Measurements from ENCODE around the gene PSKH1. TPM values are rescaled to one million over a fixed set of nuclear protein-coding genes. Genes with fewer than 3 reads are reported as not detected.

Gene PSKH1
- total RNA-seq: 10 to 100 TPM; 16.1 to 16.2 TPM

DNA sequence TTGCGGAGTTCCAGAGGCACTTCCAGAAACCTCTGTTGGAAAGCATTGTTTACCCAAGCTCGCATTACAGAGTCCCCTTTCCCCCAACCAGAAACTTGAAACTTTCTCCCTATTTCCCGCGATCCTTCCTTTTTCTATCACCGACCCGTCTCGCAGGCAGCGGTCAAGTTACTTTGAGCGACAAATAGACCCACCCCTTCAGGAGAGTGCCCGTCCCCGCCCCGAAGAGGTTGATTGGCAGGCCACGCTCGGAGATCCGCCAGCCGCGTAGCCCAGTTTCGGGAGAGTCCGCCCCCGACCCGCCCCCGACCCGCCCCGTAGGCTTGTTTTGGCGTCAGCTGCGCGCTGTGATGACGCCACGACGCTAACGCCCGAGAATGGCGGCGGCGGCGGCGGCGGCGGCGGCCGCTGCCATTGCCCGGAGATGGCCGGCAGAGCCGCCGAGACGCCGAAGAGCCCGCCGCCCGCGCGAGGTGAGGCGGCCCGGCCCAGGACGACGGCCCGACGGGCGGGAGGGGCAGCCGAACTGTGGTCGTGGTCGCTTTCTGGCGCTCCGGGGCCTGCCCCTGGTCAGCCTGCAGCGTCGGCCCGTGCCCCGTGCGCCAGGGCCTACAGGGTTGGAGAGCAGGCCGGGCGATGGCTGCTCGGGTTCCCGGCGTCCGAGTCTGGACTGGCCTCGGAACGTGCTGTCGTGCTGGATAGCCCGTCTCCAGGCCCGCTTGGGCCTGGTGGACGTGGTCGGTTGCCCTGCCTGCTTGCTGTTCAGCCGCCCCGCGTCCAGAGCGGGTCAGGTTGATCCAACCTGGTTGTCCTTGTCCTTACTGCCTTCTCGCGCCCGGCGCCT is at the start of gene PSKH1:
PSKH1 (plus strand) TSS at position 356 of the 844 bp plus-strand sequence. CDS start 15,496 bp downstream, outside the sequence.
- Mint-ChIP-seq H3K27ac (peak within 1 kb of the TSS; percentile 98), H3K4me1 (ENCODE audit: low read depth) (peaks cover 44% of the 10 kb centered on the region), H3K4me3 (peak within 1 kb of the TSS; percentile 98), H3K36me3 (ENCODE audit: insufficient read depth in 2 of 2) (peaks cover 2 to 3% of the 10 kb centered on the region in 2 donors), H3K9me3 (no peaks in the 10 kb centered on the region), H3K27me3 (ENCODE audit: low read depth) (no peaks in the 10 kb centered on the region)
- DNase-seq: peak; percentile 95
- peak; percentile 99 for ATAC-seq (replicated peaks in 1 of 2)

DNA sequence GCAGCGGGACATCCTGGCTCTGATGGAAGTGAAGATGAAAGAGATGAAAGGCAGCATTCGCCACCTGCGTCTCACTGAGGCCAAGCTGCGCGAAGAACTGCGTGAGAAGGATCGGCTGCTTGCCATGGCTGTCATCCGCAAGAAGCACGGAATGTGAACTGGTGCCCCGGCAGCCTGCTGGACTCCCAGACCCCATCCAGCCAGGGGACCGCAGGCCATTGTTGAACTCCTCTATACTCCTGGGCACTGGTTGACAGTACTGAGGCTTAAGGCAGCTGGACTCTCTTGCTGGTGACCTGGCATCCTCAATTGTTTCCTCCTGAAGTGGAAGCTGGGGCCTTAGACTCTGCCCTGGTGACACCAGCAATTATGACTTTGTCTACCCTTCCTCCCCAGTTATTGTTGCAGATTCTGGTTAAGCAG is 49.7 kb upstream of the PSKH1 start:
- H3K9me3 Mint-ChIP-seq: no peaks in the 10 kb centered on the region
- H3K27ac Mint-ChIP-seq: peak overlapping the region; percentile 89
- H3K36me3 Mint-ChIP-seq (ENCODE audit: insufficient read depth in 2 of 2): peaks cover 3 to 5% of the 10 kb centered on the region in 2 donors
- peak overlapping the region; percentile 92 to 98 for H3K4me3 Mint-ChIP-seq
- DNase-seq: no peak
- no peaks in the 10 kb centered on the region for H3K27me3 Mint-ChIP-seq (ENCODE audit: low read depth)
- no peak for ATAC-seq (replicated peaks in 1 of 2)
- peaks cover 53% of the 10 kb centered on the region for H3K4me1 Mint-ChIP-seq (ENCODE audit: low read depth)

DNA sequence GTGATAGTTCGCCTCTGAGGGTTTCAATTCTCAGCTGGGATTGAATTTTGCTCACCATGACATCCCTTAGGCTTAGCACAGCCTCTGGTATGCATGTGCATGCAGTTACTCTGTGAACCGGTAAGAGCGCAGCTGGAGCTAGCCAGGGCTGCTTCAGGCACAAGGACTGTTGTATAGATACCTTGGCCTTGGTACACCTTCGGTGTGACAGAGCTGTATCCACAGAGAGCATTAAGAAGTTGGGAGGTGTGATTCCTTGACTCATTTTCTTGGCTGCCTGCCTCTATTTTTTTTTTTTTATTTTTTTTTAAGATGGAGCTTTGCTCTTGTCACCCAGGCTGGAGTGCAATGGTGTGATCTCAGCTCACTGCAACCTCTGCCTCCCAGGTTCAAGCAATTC is 48.6 kb upstream of the PSKH1 start:
- no peaks in the 10 kb centered on the region for H3K27me3 Mint-ChIP-seq (ENCODE audit: low read depth)
- H3K4me1 Mint-ChIP-seq (ENCODE audit: low read depth): peaks cover 55% of the 10 kb centered on the region
- DNase-seq (no peak), ATAC-seq (replicated peaks in 1 of 2) (no peak)
- peak overlapping the region; percentile 75 for H3K27ac Mint-ChIP-seq
- H3K9me3 Mint-ChIP-seq: no peaks in the 10 kb centered on the region
- peaks cover 3 to 5% of the 10 kb centered on the region in 2 donors for H3K36me3 Mint-ChIP-seq (ENCODE audit: insufficient read depth in 2 of 2)
- peak overlapping the region; percentile 98 to 100 for H3K4me3 Mint-ChIP-seq

DNA sequence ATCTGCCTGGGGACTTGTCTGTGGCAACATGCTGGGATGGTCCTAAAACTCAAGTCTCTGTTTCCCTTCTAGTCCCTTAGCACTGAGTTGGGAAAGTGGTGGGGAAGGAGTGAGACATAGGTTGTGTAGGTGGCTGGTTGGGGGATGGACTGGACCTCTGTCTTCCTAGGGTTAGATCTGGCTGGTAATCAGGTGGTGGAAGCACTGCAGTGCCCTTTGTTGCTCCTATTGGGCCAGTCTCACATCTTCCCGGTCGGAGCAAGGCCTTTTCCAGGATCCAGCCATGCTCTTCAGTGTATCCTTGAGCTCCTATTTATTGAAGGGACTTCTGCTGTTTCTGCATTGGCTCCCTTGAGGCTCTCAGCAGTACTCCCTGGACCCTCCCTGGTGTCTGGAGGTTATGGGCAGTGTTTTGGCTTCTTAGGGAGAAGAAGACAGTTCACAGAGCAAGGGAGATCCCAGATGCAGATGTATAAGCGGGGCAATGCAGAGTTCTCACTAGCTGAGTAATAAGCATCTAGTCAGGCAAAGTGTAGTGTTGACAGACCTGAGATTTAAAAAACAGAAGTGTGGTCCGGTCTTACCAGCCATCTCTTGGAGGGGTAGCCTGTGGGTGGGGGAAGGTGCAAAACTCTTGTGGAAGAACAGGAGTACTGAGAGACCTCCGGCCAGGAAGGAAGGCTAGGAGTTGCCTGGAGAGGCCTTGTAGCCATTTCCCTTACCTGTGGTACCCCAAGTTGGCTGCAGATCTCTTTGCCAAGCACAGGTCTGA is 47.6 kb upstream of the PSKH1 start:
- peaks cover 62% of the 10 kb centered on the region for H3K4me1 Mint-ChIP-seq (ENCODE audit: low read depth)
- no peaks in the 10 kb centered on the region for H3K9me3 Mint-ChIP-seq
- ATAC-seq (replicated peaks in 1 of 2) (no peak), DNase-seq (no peak)
- H3K27ac Mint-ChIP-seq: peak overlapping the region; percentile 95
- peaks cover 5% of the 10 kb centered on the region in 2 donors for H3K36me3 Mint-ChIP-seq (ENCODE audit: insufficient read depth in 2 of 2)
- H3K27me3 Mint-ChIP-seq (ENCODE audit: low read depth): no peaks in the 10 kb centered on the region
- peak overlapping the region; percentile 98 to 100 for H3K4me3 Mint-ChIP-seq

DNA sequence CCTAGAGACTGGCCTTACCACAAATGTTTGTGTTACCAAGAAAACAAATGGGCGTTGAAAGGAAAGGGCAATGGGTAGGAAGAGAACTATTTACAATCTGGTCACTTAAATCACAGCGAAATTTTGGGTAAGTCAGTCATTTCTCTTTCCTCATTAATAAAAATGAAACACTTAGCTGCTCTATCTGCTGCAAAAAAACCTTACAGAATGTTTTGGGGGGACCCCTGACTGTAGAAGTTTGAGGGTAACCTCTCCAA is 47.1 kb upstream of the PSKH1 start:
- peaks cover 62% of the 10 kb centered on the region for H3K4me1 Mint-ChIP-seq (ENCODE audit: low read depth)
- peaks cover 5% of the 10 kb centered on the region in 2 donors for H3K36me3 Mint-ChIP-seq (ENCODE audit: insufficient read depth in 2 of 2)
- no peak for DNase-seq
- H3K9me3 Mint-ChIP-seq: no peaks in the 10 kb centered on the region
- H3K27me3 Mint-ChIP-seq (ENCODE audit: low read depth): no peaks in the 10 kb centered on the region
- H3K27ac Mint-ChIP-seq: peak overlapping the region; percentile 95
- no peak for ATAC-seq (replicated peaks in 1 of 2)
- H3K4me3 Mint-ChIP-seq: peak overlapping the region; percentile 98 to 100

DNA sequence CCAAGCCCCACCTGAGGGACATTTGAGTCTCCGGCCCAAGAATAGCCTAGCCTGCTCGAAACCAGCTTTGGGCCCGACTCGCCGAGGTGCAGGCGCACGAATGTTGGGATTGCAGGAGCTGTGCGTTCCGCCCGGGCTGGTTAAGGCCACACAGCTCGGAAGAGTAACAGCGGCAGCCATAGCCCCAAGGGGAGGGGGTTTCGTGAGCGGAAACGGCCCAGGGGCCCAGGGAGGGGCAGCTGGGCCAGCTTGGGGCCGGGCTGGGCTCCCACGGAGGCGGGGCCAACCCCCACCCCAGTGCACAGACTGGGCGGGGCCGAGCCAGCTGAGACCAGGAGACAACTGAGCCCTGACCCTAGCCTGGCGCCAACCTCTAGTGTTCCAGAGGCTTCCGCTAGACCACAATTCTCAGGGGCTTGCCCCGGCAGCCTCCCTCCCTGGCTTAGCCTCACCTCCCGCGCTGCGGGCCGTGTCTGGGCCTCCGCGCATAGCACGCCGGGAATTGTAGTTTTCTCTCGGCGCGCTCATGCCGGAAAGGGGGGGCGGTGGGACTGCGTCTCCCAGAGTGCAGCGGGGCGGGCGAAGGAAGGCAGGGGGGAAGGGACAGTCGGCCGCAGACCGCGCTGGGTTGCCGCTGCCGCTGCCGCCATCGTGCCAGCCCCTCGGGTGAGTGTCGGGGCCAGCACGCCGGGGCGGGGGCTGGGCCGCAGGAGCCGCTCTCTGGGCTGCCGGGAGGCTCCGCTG is 46.6 kb upstream of the PSKH1 start, which contains the start of gene NUTF2:
NUTF2 (plus strand) TSS at position 614 of the 744 bp plus-strand sequence. CDS start 18,198 bp downstream, outside the sequence.
- Mint-ChIP-seq H3K4me1 (ENCODE audit: low read depth) (peaks cover 59% of the 10 kb centered on the region), H3K4me3 (peak within 1 kb of the TSS; percentile 98 to 100), H3K27me3 (ENCODE audit: low read depth) (no peaks in the 10 kb centered on the region)

DNA sequence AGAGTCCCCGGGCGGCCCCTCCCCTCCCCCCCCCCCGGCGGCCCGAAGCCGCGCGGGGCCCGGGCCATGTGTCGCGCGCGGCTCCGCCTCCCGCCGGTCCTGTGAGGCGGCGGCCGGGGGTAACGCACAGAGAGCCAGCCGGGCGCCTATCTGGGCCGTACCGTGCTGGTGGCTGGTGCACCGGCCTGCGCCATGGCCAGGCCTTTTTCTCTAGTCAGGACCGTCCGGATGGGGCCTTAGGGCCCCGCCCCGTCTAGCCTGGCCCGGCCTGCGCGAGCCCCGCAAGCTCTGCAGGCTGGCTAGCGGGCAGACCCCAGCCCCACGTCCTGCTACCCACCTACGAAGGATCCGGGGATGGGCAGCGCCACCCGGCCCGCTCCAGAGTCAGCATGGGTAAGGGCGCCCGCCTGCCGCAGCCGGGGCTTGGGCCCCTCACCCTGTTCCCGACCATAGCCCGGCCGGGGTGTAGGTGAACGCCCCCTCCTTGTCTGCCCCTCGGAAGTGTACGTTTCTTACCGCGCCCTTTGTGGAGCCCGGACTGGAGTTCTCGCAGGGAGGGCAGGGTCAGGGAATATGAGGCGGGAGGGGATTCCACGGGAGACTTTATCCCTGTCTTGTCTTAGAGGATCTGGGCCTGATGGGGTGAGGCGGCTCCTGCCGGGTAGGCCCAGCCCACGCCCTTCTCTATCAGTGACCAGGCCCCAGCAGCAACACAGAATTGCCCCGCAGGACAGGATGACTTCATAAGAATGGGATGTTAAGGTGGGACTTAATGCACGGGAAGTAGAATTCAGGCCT is 45.8 kb upstream of the PSKH1 start, which contains the start of gene CENPT:
CENPT (minus strand) TSS at position 630 of the 798 bp plus-strand sequence. CDS start 13,834 bp downstream, outside the sequence.
- DNase-seq: no peak
- Mint-ChIP-seq H3K9me3 (no peaks in the 10 kb centered on the region), H3K27ac (peak within 1 kb of the TSS; percentile 82), H3K27me3 (ENCODE audit: low read depth) (no peaks in the 10 kb centered on the region), H3K36me3 (ENCODE audit: insufficient read depth in 2 of 2) (peaks cover 5% of the 10 kb centered on the region in 2 donors), H3K4me1 (ENCODE audit: low read depth) (peaks cover 57% of the 10 kb centered on the region), H3K4me3 (peak within 1 kb of the TSS; percentile 98 to 100)
- peak; percentile 48 to 50 for ATAC-seq (replicated peaks in 1 of 2)

More for the DNA sequence above, 46.6 kb upstream of the PSKH1 start, which contains the start of gene NUTF2:
- peak; percentile 72 to 73 for ATAC-seq (replicated peaks in 1 of 2)
- H3K27ac Mint-ChIP-seq: peak within 1 kb of the TSS; percentile 95
- H3K9me3 Mint-ChIP-seq: no peaks in the 10 kb centered on the region
- peak; percentile 97 for DNase-seq
- peaks cover 5% of the 10 kb centered on the region in 2 donors for H3K36me3 Mint-ChIP-seq (ENCODE audit: insufficient read depth in 2 of 2)

DNA sequence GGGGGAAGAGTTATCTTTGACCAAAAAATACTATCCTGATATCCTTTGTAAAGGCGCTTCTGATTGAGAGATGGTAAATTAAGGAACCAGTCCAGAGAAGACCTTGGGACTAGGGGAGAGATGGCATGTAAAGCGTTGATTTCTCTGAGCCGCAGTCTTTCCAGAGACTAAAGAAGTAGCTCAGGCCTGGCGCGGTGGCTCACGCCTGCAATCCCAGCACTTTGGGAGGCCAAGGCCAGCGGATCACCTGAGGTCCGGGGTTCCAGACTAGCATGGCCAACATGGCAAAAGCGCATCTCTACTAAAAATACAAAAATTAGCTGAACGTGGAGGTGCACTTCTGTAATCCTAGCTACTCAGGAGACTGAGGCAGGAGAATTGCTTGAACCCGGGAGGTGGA is 44.9 kb upstream of the PSKH1 start:
- Mint-ChIP-seq H3K36me3 (ENCODE audit: insufficient read depth in 2 of 2) (peaks cover 4 to 5% of the 10 kb centered on the region in 2 donors), H3K4me3 (peak overlapping the region; percentile 82 to 84), H3K27ac (no peak overlapping the region), H3K27me3 (ENCODE audit: low read depth) (no peaks in the 10 kb centered on the region), H3K4me1 (ENCODE audit: low read depth) (peaks cover 51% of the 10 kb centered on the region), H3K9me3 (no peaks in the 10 kb centered on the region)
- no peak for DNase-seq
- ATAC-seq (replicated peaks in 1 of 2): no peak

DNA sequence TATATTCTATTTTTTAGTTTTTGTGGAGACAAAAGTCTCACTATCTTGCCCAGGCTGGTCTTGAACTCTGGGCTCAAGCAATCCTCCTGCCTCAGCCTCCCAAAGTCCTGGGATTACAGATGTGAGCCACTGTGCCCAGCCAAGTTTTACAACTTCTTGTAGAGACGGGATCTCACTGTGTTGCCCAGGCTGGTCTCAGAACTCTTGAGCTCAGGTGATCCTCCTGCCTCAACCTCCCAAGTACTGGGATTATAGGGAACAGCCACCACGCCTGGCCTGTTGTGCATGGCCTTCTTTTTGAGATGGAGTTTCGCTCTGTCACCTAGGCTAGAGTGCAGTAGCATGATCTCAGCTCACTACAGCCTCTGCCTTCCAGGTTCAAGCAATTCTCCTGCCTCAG is 39.4 kb upstream of the PSKH1 start:
- no peaks in the 10 kb centered on the region for H3K9me3 Mint-ChIP-seq
- H3K27ac Mint-ChIP-seq: no peak overlapping the region
- no peak for ATAC-seq (replicated peaks in 1 of 2)

DNA sequence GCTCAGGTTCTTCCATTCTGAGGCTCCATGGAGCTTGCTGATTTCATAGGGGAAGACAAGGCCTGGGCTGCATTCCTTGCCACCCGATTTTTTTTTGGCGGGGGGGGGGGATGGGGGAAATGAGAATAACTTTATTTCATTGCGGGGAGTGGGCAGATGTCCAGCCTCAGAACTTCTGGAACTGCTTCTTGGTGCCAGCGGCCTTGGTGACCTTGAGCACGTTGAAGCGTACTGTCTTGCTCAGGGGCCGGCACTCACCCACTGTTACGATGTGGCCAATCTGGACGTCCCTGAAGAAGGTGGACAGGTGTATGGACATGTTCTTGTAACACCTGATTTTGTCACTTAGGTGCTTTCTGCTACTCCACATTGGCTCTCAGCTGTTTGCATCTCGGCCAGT is 37.3 kb upstream of the PSKH1 start:
- peaks cover 0 to 4% of the 10 kb centered on the region in 2 donors for H3K36me3 Mint-ChIP-seq (ENCODE audit: insufficient read depth in 2 of 2)
- no peaks in the 10 kb centered on the region for H3K9me3 Mint-ChIP-seq
- ATAC-seq (replicated peaks in 1 of 2) (no peak), DNase-seq (no peak)
- no peaks in the 10 kb centered on the region for H3K27me3 Mint-ChIP-seq (ENCODE audit: low read depth)
- H3K27ac Mint-ChIP-seq: no peak overlapping the region
- no peak overlapping the region for H3K4me3 Mint-ChIP-seq
- peaks cover 41% of the 10 kb centered on the region for H3K4me1 Mint-ChIP-seq (ENCODE audit: low read depth)

More for the DNA sequence above, 39.4 kb upstream of the PSKH1 start:
- no peak for DNase-seq
- H3K4me1 Mint-ChIP-seq (ENCODE audit: low read depth): peaks cover 48% of the 10 kb centered on the region
- H3K4me3 Mint-ChIP-seq: no peak overlapping the region
- no peaks in the 10 kb centered on the region for H3K27me3 Mint-ChIP-seq (ENCODE audit: low read depth)
- H3K36me3 Mint-ChIP-seq (ENCODE audit: insufficient read depth in 2 of 2): peaks cover 0 to 5% of the 10 kb centered on the region in 2 donors

DNA sequence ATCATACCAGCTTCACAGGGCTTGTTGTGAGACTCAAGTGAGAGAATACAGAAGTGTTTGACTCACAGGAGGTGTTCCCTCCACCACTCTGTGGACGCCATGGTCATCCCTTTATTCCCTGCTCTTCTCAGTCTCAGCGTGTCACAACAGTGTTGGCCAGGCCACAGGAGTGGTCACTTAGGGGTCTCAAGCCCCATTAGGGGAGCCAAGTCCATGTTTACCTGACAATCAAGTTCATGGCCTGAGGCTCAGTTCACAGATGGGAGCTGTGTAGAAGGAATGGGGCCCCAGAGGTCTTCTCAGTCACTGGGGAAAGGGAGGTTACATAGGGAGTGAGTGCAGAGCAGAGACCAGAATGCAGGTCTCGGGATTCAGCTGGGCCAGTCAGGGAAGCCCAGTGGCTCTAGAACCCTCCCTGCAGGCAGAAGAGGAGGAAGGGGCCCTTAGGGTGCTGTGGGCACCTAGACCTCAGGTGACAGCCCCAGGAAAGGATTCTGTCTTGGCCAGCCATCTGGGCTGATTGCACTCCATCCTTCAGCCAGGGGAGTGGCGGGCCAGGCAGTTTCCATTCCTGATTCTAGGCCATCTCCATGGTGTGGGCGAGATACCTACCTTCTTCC is 36.0 kb upstream of the PSKH1 start:
- no peak overlapping the region for H3K4me3 Mint-ChIP-seq
- no peaks in the 10 kb centered on the region for H3K9me3 Mint-ChIP-seq
- ATAC-seq (replicated peaks in 1 of 2) (no peak), DNase-seq (no peak)
- H3K4me1 Mint-ChIP-seq (ENCODE audit: low read depth): peaks cover 46% of the 10 kb centered on the region
- peaks cover 0 to 4% of the 10 kb centered on the region in 2 donors for H3K36me3 Mint-ChIP-seq (ENCODE audit: insufficient read depth in 2 of 2)
- H3K27me3 Mint-ChIP-seq (ENCODE audit: low read depth): no peaks in the 10 kb centered on the region
- H3K27ac Mint-ChIP-seq: peak overlapping the region; percentile 60
